NCI-H510A treated with DMSO at 0.1 percent for 48 hours (cell line): ENCODE results near the gene SERPINB1.

Experiments used
- DNase-seq: peaks from one replicate; lab custom pipeline; 2025; lab: John Stamatoyannopoulos, UW

Gene SERPINB1

DNA sequence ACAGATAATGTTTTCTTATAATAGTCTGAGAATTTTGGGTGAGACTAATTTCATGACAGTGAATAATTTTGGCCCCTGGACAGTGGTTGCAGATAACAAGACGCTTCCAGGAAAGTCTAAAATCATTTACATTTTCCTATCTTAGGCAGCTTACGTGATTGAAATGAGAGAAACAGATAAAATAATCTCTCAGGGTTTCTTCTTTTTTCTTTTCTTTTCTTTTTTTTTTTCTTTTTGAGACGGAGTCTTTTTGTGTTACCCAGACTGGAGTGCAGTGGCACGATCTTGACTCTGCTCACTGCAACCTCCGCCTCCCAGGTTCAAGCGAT, 4.2 kb upstream of the SERPINB1 start:
- DNase-seq, result no peak

DNA sequence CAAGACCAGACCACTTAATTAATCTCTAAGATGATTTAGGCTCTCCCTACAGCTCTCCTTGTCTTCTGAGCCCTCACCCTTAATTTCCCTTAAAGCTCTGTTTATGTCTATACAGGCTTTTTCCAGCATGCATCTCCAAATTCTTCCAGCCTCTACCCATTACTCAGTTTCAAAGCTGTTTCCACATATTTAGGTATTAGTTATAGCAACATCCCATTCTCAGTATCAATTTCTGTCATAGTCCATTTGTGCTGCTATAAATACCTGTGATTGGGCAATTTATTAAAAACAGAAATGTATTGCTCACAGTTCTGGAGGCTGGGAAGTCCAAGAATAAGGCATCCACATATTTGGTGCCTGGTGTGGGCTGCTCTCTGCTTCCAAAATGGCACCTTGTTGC, 2.3 kb upstream of the SERPINB1 start:
- no peak for DNase-seq

GRCh38 chr6:2843138-2843740, 1.6 kb upstream of the SERPINB1 start:
- DNase-seq, result no peak

- DNase-seq, result no peak
Measured at GRCh38 chr6:2842139-2842552, 483 bp upstream of the SERPINB1 start.

DNA sequence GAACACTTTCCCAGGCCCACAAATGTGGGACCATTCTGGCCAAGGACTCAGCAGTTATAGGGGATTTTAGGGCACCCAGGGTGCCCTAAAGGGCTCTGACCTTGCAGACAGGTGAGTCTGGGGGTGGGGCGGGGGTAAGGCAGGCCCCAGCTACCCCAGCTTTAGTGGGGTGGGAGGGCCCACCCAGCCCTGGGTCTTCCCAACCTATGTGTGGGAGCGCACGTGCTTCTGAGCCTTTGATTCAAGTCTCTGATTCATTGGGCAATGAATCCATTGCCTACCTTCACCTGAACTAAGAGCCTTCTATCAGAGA, 958 bp downstream of the SERPINB1 start:
- DNase-seq, result no peak

- no peak for DNase-seq
Measured at GRCh38 chr6:2839982-2840748, 1.5 kb downstream of the SERPINB1 start.

- no peak for DNase-seq
Measured at GRCh38 chr6:2839195-2839981, 2.3 kb downstream of the SERPINB1 start.

GRCh38 chr6:2838251-2838650, 3.4 kb downstream of the SERPINB1 start:
- no peak for DNase-seq

- DNase-seq, result no peak
Measured at GRCh38 chr6:2834262-2834661, 7.4 kb downstream of the SERPINB1 start.

- DNase-seq, result no peak
Measured at GRCh38 chr6:2831392-2831791, 10.3 kb downstream of the SERPINB1 start.

DNA sequence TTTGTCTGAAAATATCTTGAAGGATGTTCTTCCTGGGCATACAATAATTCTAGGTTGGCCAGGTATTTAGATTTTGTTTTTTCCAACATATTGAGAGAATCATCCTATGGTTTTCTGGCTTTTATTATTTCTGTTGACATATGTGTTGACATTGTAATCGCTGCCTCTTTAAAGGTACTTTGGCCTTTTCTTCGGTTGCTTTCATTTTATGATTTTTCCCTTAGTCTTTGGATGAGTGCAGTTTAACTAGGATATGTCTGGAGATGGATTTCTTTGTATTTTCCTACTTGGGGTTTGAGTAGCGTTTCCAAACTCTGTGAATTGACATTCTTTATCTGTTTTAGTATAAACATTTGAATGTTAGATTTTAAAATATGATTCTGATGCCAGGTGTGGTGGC, 11.5 kb downstream of the SERPINB1 start:
- DNase-seq, result no peak

- DNase-seq, result no peak
Measured at GRCh38 chr6:2829253-2829652, 12.4 kb downstream of the SERPINB1 start.

- DNase-seq, result no peak
Measured at GRCh38 chr6:2828629-2829028, 13.0 kb downstream of the SERPINB1 start.

DNA sequence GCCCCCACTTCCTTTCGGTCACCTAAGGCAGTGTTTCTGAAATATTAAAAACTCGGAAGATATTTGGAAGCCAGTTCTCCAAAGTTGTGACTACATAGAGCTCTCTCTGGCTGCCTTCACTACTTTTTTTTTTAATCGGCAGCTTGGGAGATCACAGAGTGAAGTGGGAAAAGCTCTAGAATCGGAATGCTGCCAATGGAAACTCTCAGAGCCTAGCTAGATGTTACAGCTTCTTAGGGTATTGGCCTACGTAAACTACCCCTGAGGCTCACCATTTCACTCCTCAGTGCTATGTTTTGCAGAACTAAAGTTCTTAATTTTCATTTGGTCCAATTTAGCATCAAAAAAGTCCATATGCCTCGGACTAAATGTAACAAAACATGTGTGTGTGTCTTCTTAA, 14.5 kb downstream of the SERPINB1 start:
- DNase-seq, result no peak

- no peak for DNase-seq
Measured at GRCh38 chr6:2826131-2826530, 15.5 kb downstream of the SERPINB1 start.

DNA sequence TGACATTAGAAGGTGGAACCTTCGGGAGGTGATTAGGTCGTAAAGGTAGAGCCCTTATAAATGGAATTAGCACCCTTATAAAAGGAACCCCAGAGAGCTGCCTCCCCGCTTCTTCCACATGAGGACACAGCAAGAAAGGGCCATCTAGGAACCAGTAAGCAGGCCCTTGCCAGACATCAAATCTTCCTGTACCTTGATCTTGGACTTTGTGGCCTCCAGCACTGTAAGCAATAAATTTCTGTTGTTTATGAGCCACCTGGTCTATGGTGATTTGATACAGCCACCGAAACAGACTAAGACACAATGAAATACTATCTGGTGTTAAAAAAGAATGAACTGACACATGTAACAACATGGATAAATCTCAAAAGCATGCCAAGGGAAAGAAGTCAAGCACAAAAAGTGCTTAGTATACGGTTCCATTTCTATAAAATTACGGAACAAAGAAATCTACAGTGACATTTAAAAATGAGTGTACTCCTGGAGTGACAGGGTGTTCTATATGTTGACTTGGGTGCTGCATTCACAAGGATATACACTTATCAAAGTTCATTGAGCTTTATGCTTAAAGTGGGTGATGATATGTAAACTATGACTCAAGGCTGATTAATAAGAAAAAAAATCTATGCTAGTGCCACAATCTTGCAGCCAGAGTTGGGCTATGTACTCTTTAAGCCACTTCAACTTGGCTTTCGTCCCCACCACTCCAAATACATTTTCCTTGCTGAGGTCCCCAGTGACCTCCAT, 18.4 kb downstream of the SERPINB1 start:
- DNase-seq, result no peak

DNA sequence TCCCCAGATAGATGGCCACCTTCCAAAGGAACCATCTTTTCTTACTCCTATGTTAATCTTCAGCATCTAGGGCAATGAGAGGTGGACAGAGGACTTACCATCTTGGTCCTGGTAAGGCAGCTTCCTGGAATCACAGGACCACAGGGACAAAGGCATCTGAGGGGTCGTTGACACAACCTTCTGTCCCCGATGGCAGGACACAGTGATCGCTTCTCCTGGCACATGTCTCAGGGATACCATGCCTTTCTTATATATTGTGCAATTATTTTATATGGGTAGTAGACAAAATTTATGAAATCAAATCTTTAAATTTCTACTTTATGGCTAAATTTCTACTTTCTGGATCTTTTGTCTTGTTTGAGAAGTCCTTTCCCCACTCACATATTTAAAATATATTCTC, 20.1 kb downstream of the SERPINB1 start:
- no peak for DNase-seq

GRCh38 chr6:2820415-2820814, 21.2 kb downstream of the SERPINB1 start:
- no peak for DNase-seq

DNA sequence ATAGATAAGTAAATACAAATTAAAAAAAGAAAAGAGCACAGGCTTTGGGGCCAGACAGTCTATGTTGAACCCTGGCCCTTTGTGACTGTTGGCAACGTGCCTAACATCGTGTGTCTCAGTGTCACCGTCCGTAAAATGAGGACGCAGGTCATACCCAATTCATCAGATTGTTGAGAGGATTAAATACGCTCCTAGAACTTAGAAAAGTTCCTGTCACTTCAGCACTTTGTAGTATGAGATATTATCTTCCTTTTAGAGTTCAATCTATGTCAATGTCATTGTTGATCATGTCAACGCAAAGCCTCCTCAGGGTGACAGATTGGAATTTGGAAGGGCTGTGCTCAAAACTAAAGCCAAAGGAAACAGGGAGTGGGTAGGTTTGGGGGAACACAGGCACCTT, 21.7 kb downstream of the SERPINB1 start:
- DNase-seq, result no peak

DNA sequence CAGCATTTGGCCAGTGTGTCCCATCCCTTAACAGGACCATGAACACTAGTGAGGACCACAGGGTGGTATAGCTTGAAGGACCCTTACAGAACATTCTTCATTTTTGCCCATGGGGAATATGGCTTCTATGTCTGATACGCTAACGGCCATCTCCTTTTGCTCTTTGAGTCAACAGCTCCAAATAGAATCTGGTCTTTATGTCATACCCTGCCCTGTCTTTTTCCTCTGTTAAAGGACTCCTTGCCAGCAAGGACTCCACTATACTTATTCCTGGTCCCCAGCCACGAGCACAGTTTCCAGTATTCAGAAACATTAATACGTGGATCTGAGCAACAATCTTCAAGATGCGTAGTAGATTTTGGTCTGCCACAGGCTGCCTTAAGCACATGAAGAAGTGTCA, 22.5 kb downstream of the SERPINB1 start:
- DNase-seq, result no peak

DNA sequence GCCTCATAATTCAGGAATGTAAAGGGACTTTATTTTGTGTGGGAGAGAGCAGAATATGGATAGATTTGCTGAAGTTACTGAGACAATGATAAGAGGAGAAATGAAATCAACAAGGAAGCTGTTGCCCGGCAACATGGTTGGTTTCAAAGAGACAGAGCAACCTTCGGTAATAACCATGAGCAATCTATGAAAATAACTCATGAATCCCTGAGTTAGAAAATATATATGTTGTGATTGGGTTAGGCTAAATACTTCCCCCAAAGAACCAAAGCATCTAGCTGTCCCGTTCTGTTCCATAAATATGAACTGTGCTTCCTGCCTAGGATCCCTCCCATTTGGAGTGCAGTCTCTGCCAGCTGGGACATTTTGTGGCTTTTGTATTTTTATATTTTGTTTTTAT, 23.1 kb downstream of the SERPINB1 start:
- no peak for DNase-seq

GRCh38 chr6:2817903-2818443, 23.7 kb downstream of the SERPINB1 start:
- no peak for DNase-seq
